HTR-8/SVneo (cell line): ENCODE data around the gene CACNA1D.
"Not testable (repeated sequence)": the region's sequence is repeated elsewhere in the genome, so short reads cannot be mapped to it uniquely, and the experiment has no call there.

ENCODE experiments used
- DNase-seq: peaks from one replicate; pipeline ENCODE4 v3.0.0; 2011; ENCODE audit warnings: low spot score, mixed read lengths; ENCODE audit not compliant: insufficient read length
- FAIRE-seq: peaks from 2 replicates; lab custom pipeline; 2011; peaks lifted over from hg19 to GRCh38; lab: Jason Lieb, UNC

Gene CACNA1D

DNA sequence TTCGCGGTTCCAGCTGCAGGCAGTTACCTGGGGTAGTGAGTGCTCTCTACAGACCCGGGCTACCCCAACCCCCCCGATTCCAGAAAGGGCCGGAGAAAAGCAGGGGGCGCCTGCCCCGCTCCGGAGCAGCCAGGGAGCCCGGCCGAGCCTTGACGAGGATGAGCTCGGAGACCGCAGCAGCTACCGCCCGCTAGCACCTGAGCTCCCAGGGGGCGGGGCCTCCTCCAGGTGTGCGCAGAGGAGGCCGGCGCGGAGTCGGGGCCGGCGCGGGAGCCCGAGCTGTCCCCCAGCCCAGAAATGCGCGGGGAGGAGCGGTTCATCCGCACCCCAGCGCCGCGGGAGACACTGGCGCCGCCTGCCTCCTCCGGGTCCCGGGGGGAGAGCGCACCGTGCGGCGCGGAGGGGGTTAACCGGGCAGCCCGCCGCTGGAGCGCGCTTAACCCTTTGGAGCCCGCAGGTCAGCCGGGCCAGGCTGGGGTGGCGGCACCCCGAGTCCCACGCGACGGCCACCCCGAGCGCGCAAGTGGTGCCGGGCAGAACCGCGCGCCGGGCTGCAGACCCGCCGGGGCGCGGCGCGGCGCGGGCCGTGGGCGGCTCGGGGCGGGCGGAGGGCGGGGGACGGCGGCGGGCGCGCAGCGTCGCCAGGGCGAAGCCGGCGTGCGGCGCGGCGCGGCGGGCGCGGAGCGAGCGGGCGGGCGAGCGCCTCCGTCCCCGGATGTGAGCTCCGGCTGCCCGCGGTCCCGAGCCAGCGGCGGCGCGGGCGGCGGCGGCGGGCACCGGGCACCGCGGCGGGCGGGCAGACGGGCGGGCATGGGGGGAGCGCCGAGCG lies at the start of gene CACNA1D:
Gene CACNA1D (plus strand): TSS at position 649 of the 829 bp plus-strand sequence. CDS start 556 bp downstream, outside the sequence.
- DNase-seq (no peak), FAIRE-seq (no peak)

DNA sequence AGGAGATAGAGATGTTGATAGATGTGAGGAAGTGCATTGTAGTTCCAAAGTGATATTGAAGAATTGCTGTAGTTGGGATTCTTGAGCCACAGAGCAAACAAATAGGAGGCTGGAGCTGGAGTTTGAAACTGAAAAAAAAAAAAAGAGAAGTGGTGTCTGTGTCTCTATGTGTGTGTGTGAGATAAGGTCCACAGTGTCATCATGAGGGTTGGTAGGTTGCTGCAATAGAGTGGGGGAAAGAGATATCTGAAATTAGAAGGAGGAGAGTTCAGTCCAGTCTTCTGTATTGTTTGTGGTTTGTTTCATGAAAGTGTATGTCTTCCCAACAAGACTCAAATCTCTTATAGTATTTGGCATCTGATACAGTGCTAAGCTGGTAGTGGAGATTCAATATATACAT lies 37.3 kb upstream of the CACNA1D start:
- no peak for FAIRE-seq

DNA sequence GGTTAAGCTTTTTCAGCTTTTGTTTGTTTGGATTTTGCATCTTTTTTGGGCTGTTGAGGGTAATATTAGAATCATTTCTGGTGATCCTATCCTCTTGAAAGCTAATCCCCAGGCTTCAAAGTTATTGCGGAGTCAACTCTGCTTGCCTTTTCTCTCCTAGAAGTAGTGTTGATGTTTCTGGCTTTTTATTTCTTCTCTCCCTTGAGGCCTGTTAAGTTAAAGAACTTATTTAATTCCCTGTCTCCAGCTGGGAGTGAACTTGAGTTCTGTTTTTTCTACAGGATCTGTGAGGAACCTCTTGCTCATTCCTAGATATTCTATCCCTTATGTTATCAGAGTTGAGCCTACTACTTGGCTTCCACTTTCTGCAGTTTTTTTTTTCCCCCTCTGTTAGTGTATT lies 34.1 kb upstream of the CACNA1D start:
- no peak for FAIRE-seq
- no peak for DNase-seq

More for the DNA sequence above, 37.3 kb upstream of the CACNA1D start:
- no peak for DNase-seq

DNA sequence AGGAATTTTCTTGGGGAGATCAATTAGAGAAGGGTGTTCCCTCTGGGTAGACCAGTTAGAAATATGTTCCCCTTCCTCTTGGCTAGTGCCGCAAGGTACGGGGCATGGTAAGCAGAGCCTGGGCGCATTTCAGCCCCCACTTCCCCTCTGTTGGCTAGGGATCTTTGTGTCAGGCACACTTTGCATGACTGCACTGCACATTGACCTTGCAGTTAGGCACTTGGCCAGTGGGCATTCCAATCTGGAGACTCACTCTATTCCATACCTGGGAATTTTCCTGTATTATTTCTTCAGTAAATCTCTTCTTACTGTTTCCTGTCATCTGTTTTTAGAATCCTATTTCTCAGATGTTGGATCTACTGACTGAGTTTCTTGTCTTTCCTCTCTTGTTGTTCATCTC lies 30.0 kb upstream of the CACNA1D start:
- no peak for DNase-seq
- no peak for FAIRE-seq

DNA sequence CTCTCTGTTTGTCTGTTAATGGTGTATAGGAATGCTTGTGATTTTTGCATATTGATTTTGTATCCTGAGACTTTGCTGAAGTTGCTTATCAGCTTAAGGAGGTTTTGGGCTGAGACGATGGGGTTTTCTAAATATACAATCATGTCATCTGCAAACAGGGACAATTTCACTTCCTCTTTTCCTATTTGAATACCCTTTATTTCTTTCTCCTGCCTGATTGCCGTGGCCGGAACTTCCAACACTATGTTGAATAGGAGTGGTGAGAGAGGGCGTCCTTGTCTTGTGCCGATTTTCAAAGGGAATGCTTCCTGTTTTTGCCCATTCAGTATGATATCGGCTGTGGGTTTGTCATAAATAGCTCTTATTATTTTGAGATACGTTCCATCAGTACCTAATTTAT lies 24.7 kb upstream of the CACNA1D start:
- DNase-seq, FAIRE-seq: not testable (repeated sequence)

DNA sequence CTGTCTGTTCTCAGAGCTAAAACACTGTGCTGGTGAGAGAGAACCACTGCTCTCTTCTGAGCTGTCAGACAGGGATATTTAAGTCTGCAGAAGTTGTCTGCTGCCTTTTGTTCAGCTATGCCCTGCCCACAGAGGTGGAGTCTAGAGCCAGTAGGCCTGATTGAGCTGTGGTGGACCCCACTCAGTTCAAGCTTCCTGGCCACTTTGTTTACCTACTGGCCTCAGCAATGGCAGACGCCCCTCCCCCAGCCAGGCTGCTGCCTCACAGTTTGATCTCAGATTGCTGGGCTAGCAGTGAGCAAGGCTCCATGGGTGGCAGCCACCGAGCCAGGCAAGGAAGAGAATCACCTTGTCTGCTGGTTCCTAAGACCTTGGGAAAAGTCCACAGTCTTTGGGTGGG lies 21.0 kb upstream of the CACNA1D start:
- DNase-seq: no peak
- no peak for FAIRE-seq

DNA sequence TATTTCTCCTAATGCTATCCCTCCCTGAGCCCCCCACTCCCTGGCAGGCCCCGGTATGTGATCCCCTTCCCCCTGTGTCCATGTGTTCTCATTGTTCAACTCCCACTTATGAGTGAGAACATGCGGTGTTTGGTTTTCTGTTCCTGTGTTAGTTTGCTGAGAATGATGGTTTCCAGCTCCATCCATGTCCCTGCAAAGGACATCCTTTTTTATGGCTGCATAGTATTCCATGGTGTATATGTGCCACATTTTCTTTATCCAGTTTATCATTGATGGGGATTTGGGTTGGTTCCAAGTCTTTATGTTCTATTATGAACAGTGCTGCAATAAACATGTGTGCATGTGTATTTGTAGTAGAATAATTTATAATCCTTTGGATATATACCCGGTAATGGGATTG lies 18.0 kb upstream of the CACNA1D start:
- not testable (repeated sequence) for FAIRE-seq, DNase-seq

DNA sequence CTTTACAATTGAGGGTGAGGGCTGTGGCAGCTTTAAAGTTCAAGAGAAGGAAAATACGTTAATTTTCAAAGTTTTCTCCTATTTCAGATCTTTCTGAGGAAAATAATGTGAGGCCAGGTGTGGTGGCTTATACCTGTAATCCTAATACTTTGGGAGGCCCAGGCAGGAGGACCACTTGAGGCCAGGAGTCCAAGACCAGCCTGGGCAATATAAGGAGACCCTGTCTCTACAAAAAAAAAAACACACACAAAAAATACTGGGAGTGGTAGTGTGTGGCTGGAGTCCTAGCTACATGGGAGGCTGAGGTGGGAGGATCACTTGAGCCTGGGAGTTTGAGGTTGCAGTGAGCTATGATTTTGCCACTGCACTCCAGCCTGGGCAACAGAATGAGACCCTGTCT lies 16.7 kb upstream of the CACNA1D start:
- FAIRE-seq: not testable (repeated sequence)

DNA sequence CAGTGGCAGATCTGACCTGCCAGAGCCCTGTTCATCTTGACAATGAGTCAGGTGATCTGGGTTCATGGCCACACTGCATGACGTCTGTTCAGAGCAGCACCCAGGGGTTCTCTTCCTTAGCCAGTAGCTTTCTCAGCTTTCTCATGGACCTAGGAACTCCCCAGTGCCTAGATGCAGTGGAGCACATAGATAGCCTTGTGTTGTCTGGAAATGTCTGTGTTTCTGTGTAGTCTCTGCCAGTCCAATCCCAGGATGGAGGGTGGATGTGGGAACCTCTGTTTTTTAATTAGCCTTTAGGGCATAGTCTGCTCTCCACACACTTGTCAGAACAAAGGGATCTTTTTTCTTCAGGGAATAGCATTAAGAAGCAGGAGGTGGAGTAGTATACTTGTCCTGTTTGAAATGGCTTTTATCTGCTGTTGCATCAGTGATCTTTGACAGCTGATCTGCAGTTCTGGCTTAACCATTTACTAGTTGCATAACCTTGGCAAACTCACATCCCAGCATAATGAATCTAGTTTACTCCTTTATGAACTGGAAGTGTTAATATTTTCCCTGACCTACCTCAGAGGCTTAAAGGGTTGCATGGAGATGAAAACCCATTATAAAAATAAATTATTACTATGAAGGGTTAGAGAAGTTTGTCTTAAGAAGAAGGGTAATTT lies 16.1 kb upstream of the CACNA1D start:
- no peak for DNase-seq
- FAIRE-seq: no peak

More for the DNA sequence above, 16.7 kb upstream of the CACNA1D start:
- not testable (repeated sequence) for DNase-seq

DNA sequence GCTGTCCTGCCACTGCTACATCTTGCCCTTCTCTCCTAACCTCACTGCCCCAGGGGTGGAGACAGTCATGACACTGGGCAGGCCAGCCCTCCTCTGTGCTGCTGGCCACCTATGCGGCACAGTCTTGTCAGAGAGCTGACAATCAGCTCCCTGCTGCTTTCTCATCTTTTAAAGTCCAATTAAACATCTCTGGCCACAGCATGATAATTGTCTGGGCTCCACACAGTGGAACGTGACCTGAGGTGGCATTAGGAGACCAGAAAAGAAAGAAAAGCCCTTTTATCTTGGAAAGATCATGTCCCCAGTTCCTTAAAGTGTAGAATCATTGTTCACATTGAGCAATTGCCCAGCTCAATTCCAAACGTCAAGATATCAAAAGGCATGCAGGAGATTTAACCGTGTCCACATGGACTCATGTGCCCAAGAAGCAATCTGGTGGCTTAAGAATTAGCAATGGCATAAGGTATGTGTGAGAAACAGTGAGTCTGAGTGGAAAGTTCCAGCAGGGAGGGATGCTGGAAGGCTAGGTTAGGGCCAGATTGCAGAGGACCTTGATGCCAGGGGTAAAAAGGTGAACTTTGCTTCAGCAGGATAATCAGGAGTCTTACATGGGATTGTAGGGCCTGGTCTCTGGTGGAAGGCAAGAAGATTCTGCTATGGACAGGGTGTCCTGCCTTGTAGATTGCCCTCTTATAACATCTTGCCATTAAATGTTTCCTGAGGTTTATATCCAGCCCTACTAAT lies 15.3 kb upstream of the CACNA1D start:
- DNase-seq (no peak), FAIRE-seq (no peak)

DNA sequence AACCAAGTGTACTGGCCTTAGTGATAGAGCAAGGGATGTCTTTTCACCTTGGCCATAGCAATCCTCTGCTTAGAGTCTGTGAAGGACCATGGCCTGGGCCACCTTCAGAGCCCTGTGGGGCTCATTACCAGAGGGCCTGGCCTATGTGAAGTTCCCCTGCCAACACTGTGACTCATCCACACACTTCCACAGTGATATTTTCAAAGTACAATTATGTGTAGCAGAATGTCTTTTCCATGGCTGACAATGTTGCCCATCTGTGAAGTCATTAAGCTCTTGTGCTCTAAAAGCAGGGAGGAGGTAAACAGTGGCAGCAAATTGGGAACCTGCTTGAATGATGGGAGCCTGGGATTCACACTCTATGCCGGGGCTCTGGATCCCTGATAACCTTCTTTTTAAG lies 12.2 kb upstream of the CACNA1D start:
- DNase-seq: no peak
- FAIRE-seq: no peak

DNA sequence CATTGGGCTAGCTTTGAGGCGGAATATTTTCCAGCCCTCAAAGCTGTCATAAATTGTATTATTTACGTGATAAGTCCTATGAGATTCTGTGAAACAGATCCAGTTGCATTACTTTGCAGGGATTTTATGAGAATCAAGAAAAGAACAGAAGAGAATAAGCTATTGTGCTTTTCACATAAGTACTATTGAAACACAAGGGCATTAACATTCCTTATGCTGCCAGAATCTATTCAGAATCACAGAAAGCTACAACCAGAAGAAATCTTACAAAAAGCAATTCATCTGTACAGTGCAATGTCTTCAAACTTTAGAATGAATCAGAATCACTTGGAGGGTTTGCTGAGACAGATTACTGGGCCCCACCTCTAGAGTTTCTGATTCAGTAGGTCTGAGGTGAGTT lies 10.6 kb upstream of the CACNA1D start:
- FAIRE-seq (no peak), DNase-seq (no peak)

DNA sequence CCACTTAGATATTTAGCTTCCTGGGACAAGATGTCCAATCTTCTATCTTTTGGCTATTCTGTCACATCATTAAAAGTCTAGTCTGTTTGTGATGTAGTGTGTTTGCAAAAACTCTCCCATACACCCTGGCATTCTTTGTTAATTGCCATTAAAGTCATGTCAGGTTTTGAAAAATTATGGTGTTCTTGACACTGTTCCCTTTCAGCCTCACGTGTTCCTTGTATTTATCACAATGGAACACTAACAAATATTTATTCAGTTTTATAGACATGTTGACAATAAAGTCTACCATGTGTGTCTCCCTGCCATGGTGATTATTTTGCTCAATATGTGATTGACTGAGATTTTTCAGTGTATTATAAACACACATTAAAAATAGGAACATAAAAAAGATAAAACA lies 9.4 kb upstream of the CACNA1D start:
- DNase-seq (no peak), FAIRE-seq (no peak)

DNA sequence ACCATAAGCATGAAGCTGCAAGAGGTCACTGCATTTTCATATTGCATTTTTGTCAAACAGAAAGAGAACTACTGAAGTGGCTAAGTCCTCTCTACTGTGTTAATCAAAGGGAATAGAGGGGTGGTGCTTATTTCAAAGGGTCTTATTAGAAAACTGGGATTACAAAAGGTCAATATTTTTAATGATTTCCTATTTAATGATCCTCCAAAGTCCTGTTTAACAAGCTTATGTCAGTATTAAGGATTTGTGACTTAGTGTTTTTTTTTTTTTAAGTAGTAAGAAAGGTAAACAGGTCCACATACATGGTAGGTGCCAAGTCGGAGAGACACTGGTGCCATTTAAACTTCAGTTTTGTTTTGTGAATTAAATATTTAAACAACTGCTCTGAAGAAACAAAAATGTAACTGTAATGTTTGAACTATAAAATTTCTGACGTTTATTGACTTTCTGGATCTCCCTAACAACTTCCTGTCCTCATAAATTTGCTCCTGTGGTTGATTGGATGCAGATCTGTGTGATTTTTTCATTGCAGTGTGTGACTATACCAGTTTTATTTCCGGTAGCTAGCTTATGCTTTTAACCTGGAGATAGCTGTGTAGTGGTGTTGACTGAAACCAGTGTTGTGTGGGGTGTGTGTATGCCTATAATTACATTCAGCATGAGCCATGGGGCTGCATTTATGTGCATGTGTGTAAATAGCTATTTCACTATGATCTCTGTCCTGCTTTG lies 8.6 kb upstream of the CACNA1D start:
- DNase-seq (no peak), FAIRE-seq (no peak)

DNA sequence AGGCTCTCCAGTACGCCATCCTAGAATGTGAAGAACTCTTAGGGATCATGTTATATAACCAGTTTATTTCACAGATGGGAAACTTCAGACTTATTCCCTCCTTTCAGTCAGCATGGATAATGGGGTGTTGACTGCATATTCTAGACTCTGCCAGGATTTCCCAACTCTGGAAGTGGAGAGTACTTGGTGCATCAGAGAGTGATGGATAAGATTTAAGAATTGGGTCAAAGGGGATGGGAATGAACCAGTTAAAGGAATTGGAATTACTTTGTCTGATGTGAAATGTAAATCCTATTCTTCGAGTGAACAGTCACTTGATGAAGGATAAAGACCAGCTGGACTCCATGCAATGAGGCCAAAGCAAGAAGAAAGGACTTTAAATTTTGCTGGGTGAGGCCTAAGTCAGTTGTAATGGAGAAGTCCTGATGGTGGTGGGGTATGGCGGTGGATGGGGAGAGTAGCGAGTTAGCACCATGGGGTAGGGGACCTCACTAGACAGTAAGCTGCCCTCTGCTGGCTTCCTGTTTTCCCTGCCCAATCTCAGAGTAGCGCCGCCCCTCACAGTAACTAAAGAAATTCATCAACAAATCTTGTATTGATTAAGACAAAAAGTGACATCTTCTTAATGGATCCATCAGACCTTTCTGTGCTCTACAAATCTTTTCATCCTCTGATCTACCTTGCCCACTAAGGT lies 7.3 kb upstream of the CACNA1D start:
- DNase-seq (no peak), FAIRE-seq (no peak)

DNA sequence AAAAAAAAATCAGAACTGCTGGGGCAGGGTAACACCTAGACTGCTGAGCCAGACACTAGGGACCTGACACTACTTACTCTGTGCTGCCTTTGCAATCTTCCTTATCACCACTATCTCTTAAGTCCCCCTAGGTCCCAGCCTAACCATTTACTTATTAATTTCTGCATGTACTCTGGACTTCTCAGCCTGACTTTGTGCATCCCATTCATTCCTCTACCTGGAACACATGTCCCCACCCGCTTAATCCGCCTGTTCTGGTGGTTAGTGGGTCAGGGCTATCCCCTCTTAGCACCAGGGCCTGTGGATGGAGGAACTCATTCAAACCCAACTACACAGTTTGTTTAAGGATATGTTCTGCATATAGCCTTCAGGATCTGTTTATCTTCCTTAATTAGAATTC lies 5.0 kb upstream of the CACNA1D start:
- FAIRE-seq (no peak), DNase-seq (no peak)

DNA sequence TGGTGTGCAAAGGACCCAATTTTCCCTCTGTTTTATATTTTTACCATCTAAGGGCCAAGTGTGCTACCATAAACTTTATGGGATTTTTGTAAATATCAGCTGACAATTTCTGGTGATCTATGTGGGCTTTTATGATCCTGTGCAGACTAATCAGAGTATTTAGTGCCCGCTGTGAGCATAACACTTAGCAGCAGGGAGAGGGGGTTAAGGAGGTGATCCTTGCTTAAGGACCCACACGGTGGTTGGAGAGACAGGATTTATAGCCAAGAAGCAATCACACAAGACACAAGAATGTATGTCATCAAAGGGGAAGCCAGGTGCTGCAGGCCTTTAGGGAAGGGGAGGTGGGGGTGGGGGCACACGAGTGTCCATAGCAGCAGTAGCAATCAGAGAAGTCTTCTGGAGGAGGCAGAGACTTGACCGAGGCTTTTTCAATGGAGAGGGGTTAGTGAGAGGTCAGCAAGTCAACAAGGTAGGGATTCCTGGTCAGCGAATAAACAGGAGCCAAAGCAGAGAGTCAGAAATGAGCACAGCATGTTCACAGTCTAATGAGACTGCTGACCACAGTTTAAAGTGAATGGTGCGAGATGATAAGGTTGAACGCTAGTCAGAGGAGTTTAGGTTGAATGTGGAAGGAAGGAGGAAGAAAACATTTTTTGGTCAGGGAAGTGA lies 4.5 kb upstream of the CACNA1D start:
- DNase-seq: no peak

DNA sequence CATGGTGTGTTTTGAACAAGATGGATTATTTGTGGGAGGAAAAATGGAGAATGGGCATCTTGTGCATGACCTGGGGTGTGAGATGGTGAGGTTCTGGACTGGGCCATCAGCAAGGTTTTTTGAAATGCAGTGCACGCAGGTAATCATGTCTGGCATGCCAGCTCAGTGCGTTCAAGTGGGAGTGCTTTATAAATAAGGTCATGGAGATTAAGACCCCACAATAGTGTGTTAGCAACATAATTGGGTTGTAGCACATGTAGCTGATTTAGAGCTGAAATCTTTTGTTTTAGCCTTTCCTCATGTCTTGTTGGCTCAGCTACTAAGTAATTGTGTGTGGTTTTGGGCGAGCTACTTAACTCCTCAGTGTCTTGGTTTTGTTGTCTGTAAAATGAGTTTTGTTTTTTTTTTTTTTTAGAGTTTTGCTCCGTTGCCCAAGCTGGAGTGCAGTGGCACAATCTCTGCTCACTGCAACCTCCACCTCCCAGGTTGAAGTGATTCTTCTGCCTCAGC lies 3.9 kb upstream of the CACNA1D start:
- DNase-seq (no peak), FAIRE-seq (no peak)

More for the DNA sequence above, 4.5 kb upstream of the CACNA1D start:
- no peak for FAIRE-seq

DNA sequence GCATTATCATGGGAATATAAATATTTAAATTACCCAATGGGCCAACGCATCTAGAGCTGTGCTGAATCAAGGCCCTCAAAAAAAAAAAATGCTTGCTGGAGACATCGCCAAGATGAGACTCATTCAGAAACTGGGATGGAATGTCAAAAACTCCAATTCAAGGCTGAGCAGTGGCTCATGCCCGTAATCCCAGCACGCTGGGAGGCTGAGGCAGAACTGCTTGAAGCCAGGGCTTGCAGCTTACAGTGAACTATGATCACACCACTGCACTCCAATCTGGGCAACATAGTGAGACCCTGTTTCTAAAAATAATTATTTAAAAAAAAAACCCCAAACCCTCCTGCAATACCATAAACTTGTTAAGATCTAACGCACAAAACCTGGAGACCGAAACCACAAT lies 3.1 kb upstream of the CACNA1D start:
- DNase-seq (no peak), FAIRE-seq (no peak)
